IPS-18c (cell line): ENCODE results near the gene GANAB.
"Not testable (repeated sequence)": the region's sequence is repeated elsewhere in the genome, so short reads cannot be mapped to it uniquely, and the experiment has no call there.

Source experiments
- H3K4me3 ChIP-seq: 2 replicates; pipeline ENCODE4 v1.7.0; 2013; ENCODE audit warnings: low read depth, mild to moderate bottlenecking, low read length, moderate library complexity; ENCODE audit not compliant: insufficient read depth
- H3K9me3 ChIP-seq: one replicate; pipeline ENCODE4 v1.6.1; 2013; ENCODE audit warnings: mild to moderate bottlenecking, low read length, moderate library complexity; ENCODE audit not compliant: control insufficient read depth, insufficient read depth

The GANAB gene

DNA sequence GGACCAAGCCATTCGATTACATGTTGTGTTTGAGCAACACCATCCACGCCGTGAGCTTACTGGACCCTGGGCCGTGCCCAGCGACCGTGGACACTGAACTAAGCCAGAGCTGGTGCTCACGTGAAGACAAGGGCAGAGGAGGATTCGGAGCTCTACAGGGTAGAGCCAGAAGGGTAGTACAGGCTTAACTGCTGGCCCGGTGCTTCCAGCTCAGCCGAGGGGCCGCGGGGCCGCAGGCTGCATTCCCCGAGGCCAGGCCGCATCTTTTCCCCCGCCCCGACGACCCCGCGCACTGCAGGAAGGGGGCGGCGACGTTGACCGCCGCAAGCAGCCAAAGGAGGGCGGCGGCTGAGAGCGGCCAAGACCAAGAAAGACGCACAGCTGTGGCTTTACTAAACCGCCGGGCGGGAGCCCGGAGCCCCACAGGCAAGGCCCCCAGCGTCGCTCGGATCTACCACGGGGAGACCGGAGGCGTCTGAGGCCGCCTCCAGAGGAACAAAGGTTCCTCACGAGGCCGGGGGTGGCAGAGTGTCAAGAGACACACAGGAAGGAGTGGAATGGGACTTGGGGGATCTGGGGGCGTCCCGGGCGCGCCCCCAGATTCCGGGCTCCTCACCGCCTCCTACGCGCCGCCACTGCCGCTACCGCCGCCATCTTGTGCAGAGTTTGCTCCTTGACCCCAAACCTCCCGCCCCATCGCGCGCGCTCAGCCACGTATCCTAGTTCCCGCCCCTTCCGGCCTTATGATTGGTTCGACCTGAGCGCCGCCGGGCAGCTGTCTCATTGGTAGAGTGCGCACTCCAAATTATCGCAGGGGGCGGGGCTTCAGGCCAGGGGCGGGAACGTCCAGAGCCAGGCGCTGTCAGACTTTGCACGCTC, at the start of gene GANAB:
GANAB (minus strand) TSS at position 668 of the 879 bp plus-strand sequence; CDS start at position 654, 14 bp downstream.
- Histone ChIP-seq H3K9me3 (no peaks in the 10 kb centered on the region), H3K4me3 (peak within 1 kb of the TSS; percentile 93)

DNA sequence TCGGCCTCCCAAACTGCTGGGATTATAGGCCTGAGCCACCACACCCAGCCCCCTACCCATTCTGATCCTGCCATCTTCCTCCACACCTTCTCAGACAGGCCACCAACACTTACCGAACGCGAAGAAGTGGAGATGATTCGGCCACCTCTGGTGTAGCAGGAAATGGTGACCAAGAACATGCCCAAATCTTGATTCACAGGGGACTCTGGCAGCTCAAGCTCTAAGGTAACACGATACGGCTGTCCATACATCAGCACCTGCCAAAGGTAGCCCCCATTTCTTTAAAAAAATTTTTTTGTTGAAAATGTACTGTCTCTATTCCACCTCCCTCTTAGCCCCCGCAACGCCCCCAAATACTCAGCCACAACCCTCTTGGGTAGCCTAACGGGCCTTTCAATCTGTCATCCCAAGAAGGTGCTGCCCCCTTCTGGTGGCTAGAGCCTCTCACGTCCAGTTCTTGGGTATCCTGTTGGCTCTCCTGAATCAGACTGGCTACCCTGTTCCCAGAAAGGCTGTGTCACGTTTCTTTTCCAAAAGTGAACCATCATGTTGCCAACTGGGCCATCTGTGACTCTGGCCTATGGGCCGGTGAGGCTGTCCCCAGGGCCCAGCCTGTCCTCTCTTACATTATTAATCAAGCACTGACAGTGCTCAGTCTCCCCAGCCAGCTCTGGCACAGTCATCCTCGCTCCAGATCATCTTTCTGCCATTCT, 48.2 kb upstream of the GANAB start:
- H3K4me3 ChIP-seq: no peak overlapping the region
- H3K9me3 ChIP-seq: peaks cover 2% of the 10 kb centered on the region

DNA sequence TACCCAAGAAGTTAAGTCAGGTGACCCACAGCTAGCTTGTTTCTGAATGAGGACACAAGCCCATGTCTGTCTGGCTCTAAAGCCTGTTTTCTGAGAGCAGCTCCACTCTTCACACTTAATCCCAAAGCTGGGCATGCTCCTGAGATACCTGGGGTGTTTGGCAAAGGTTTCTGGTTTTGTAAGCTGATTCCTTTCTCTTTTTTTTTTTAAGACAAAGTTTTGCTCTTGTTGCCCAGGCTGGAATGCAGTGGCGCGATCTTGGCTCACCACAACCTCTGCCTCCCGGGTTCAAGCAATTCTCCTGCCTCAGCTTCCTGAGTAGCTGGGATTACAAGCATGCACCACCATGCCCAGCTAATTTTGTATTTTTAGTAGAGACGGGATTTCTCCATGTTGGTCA, 47.2 kb upstream of the GANAB start:
- H3K4me3 ChIP-seq, H3K9me3 ChIP-seq: not testable (repeated sequence)

DNA sequence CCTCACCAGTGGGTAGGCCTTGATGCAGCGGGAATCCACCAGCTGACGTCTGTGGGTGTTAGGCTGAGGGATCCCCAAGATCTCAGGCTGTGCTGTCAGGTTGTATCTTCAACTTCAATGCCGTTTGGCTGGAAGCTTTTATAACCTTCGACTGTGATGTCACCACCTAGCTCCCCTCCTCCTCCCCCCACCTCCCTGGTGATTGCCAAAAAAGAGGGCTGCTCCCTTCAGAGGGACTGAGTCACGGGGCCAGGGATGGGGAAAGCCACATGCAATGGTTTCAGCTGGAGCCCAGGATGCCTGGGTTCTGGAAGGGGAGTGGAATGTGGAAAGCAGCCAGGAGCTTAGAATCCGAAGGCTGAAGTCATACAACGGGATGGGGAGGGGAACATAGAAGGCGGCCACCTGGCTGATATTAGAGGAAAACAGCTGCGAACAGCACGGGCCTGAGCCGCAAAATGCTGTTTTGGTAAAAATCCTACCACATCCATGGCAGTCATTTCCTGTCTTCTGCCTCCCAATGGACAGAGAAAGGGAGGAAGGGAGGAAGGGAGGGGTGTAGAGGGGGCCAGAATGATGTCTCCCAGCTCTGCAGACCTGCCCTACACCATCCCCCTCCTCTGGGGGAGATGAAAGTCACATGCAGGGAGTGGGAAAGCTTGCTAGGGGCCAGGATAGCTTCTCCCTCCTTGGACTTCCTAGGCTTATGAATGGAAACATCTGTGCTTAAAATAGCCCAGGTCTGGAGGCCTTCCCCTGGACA, 43.2 kb upstream of the GANAB start, which contains the start of gene LRRN4CL:
LRRN4CL (minus strand) TSS at position 110 of the 763 bp plus-strand sequence. CDS start 1,022 bp downstream, outside the sequence.
- Histone ChIP-seq H3K9me3 (peaks cover 2% of the 10 kb centered on the region), H3K4me3 (no peak within 1 kb of the TSS; the same call in 1 of the 2 replicates)

DNA sequence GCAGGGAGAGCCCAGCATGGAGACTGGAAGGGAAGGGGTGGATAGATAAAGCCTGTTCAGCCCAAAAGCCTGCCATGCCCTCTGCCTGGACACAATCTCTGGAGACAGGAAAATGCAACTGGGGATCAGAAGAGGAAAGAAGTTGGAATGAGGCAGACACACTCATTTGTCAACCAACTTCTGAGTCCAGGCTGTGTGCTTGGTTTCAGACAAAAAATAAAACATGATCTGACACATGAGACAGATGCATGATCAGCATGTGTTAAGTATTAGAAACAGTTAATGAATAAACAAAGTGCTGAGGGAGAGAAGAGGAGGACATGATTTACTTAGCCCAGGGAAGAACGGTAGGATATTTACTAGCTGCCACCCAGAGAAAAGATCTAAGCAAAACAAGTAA, 42.1 kb upstream of the GANAB start:
- Histone ChIP-seq H3K9me3 (no peaks in the 10 kb centered on the region), H3K4me3 (no peak overlapping the region; the same call in 1 of the 2 replicates)

DNA sequence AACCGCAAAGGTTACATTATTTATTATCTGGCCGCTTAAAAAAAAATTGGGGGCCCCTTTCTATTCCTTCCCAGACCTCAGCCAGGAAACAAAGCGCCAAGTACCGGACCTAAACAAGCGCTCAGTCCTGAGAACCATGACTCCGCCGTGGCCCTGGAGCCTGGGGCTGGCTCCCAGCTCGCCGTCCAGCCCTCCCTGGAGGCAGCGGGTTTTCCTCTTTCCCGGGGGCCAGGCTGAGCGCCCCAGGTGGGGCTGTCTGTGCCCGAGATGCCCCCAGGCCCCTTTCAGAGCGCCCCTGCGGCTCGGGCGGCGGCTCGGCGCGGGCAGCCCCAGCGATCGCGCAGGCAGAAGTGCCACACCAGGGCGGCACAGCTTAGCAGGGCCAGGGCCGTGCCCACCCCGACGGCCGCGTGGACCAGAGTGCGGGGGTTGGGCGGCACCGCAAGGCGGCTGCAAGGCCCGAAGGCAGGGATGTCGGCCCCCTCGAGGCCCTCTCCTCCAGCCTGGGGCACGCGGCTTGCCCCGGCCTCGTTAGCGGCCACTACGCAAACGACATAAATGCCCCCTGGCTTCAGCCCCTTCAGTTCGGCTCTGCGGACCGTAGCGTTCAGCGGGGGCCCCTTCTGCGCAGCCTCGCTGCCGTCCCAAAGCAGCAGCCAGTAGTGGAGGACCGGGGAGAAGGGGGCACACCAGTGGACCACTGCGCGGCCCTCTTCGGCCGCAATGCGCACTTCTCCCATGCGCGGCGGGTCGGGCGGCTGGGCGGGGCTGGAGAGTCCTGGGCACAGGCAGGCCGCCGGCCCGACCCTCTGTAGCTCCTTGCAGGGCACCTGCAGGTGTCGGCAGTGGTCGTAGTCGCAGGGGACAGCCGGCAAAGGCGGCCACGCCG, 41.3 kb upstream of the GANAB start:
- Histone ChIP-seq H3K9me3 (no peaks in the 10 kb centered on the region), H3K4me3 (no peak overlapping the region; the same call in 1 of the 2 replicates)

DNA sequence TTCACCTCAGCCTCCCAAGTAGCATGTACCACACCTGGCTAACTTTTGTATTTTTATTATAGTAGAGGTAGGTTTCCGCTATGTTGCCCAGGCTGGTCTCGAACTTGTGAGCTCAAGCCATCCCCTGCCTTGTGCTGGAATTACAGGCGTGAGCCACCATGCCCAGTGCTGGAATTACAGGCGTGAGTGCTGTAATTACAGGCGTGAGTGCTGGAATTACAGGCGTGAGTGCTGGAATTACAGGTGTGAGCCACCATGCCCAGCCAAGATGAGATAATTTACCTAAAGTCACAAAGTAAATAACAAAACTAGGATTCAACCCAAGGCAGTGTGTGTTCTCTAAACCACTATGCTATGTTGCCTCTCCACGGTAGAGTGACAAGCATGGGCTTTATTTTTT, 36.1 kb upstream of the GANAB start:
- Histone ChIP-seq H3K4me3 (no peak overlapping the region), H3K9me3 (no peaks in the 10 kb centered on the region)

DNA sequence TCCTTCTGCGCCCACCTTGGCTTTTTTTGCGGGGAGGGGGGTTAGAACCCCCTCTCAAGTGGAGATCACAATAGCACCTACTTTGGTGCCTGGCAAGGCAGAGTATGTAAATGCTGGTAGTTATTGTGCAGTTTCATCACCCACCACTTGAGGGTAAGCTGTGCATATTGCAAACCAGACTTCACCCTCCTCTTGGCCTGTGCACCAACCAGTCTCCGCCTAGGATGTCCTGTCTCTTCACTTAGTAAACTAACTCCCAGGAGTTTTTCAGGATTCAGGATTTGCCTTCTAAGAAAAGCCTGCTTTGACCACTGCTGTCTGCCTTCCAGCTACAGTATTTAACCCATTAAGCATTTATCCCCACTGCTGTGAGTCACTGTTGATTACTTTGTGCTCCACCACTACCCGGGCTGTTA, 34.4 kb upstream of the GANAB start:
- H3K9me3 ChIP-seq: no peaks in the 10 kb centered on the region
- no peak overlapping the region for H3K4me3 ChIP-seq

DNA sequence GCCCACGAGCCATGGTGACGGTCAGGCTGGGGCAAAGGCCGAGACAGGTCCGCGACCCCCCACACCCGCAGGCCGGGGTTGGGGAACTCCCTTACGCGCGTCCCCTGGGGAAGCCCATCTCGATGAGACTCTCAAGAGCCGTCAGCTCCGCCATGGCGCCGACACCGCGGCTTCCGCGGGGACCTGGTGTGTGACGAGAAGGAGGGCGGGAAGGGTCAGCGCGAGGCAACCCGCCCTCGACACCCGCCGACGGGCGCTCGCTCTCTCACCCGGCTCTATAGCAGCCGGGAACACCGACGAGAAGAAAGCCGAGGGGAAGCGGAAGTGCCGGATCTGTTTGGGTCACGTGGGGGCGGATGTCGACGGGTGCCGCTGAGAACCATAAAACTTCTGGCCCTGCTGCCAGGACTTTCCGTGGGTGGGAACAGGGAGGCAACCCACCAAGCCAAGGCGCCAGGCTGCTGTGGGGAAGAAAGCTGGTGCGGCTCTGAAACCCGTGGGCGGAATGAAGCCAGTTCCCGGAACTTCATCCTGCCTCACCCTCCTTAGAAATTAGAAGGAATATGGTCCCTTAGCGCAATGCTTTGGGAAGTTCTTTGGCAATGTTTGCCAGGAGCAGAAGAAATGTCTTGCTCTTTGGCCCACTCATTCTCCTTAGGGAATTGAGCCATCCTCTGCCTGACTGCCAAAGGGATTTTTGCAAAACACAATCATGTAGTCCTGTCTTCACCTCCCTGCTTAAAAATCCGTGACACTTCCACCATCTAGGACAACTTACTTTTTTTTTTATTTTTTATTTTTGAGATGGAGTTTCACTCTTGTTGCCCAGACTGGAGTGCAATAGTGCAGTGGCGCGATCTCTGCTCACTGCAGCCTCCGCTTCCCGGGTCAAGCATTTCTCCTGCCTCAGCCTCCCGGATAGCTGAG, 32.6 kb upstream of the GANAB start, which contains the start of gene UBXN1:
UBXN1 (minus strand) TSS at position 304 of the 927 bp plus-strand sequence; CDS start at position 154, 150 bp downstream.
- Histone ChIP-seq H3K9me3 (no peaks in the 10 kb centered on the region), H3K4me3 (peak within 1 kb of the TSS; percentile 94)

DNA sequence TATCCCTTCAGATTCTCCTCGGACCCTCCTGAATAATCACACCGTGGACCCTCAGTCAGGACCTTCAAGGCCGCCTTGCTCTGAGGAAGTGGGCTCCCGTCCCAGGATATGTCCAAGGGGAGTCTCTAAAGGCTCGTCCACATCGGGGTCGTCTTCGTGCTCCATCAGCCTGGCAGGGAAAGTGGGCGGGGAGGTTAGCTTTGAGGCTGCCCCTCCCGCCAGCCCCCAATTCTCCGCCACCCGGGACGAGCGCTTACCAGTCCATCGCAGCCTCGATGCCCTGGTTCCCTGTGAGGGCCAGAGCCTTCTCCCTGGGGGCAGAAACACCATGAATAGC, 32.0 kb upstream of the GANAB start:
- Histone ChIP-seq H3K9me3 (no peaks in the 10 kb centered on the region), H3K4me3 (peak overlapping the region; percentile 94)

DNA sequence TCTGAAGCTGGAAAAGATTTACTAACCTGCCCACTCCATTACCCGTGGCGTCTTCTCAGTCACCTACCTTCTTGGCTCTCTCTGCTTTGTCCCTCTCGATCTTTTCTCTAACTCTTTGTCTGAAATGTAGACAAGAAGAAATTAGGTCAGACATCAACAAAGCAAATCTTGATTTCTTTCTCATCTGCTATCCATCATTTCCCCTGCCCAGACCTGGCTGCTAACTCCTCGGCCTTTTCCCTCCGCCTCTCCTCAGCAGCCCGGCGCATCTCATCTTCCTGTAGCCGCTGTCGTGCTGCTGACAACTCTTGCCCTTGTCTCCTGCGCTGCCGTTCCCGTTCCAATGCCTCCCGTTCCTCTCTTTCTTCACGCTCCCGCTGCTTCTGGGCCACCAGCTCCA, 31.3 kb upstream of the GANAB start:
- Histone ChIP-seq H3K4me3 (no peak overlapping the region), H3K9me3 (no peaks in the 10 kb centered on the region)

DNA sequence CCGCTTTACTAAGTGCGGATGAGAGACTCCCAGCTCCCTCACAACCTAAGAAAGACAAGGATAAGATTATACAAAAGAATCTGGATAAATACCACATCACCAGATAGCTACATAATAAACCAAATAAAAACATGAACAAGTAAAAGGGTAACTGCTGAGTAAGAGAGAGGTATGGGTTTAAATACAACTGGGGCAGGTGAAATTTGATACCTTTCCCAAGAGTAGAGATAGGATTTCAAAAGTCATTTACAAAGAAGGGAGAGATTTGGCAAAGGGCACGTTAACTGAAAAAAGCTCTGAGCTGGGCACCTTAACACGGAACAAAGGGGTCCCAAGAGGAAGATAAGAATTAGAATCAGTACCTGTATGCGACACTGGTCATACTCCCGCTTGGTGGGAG, 30.7 kb upstream of the GANAB start:
- H3K9me3 ChIP-seq: no peaks in the 10 kb centered on the region
- no peak overlapping the region for H3K4me3 ChIP-seq

DNA sequence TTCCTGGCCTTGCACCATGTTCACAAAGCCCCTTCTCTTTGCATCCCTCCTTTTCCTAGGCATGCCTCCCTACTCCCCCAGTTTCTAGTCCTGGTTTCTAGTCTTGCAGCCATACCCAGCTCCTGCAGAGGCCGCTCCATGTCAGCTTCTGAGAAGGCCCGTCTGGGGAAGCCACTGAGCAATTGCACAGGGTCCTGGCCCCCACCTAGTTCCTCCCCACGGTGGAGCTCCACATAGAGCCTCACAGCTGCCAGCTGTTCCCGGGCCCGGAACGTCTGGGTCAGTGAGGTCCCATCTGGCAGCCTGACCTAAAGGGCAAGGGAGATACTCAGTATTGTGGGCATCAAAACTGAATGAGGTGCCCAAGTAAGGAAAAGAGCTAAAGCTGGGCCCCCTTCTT, 30.3 kb upstream of the GANAB start:
- Histone ChIP-seq H3K9me3 (no peaks in the 10 kb centered on the region), H3K4me3 (no peak overlapping the region)

DNA sequence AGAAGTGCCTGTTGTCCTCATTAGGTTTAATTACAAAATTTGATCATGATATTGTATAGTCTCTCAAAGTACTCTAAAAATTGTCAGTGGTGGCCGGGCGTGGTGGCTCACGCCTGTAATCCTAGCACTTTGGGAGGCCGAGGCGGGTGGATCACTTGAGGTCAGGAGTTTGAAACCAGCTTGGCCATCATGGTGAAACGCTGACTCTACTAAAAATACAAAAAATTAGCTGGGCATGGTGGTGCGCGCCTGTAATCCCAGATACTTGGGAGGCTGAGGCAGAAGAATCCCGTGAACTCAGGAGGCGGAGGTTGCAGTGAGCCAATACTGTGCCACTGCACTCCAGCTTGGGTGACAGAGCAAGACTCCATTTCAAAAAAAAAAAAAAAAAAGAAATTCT, 29.0 kb upstream of the GANAB start:
- not testable (repeated sequence) for H3K9me3 ChIP-seq, H3K4me3 ChIP-seq

DNA sequence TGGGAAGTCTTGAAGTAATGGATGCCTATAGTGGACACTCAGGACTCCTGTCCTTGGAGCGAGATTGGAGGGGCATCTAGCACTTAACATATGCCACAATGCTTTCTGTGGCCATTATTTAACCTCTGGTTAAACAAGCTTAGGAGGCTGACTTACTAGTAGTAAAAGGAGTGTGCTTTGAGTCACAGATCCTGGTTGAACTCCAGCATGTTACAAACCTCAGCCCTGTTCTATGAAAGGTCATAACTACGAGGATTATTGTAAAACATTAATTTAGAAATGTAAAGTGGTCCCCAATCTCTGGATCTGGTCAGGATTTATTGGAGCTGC, 26.7 kb upstream of the GANAB start:
- Histone ChIP-seq H3K9me3 (no peaks in the 10 kb centered on the region), H3K4me3 (no peak overlapping the region)
